Measurements from ENCODE around the gene SBF2. TPM values are rescaled to one million over a fixed set of nuclear protein-coding genes. Genes with fewer than 3 reads are reported as not detected.

The SBF2 gene
- total RNA-seq, 1 experiment from 2014 or later = 30.2 TPM

- Mint-ChIP-seq H3K36me3 (ENCODE audit: insufficient read depth in 1 of 3, low read depth in 3 of 3) (no peaks in the 10 kb centered on the region), H3K4me3 (no peak overlapping the region), H3K4me1 (peaks cover 35 to 36% of the 10 kb centered on the region in 2 experiments), H3K27ac (peak overlapping the region in 1 of 3 experiments; percentile 15; a peak in 1 of 7 replicates), H3K9me3 (no peaks in the 10 kb centered on the region), H3K27me3 (ENCODE audit: low read depth) (no peaks in the 10 kb centered on the region)
- Histone ChIP-seq H3K14ac (ENCODE audit: insufficient read depth, low read length) (no peak overlapping the region), H2BK5ac (ENCODE audit: insufficient read length, low read length) (no peak overlapping the region), H3K23ac (ENCODE audit: insufficient read length, low read depth, low read length) (no peak overlapping the region), H2BK15ac (ENCODE audit: low read depth, low read length) (no peak overlapping the region), H4K5ac (ENCODE audit: insufficient read length, low read depth, low read length) (no peak overlapping the region), H3K4me2 (ENCODE audit: insufficient read depth, insufficient read length, low read length) (no peak overlapping the region), H3K4ac (ENCODE audit: low read depth, low read length) (no peak overlapping the region), H4K20me1 (ENCODE audit: control insufficient read depth, insufficient read depth, insufficient read length) (no peaks in the 10 kb centered on the region), H3T11ph (ENCODE audit: low read length) (no peak overlapping the region), H2BK20ac (ENCODE audit: low read depth, low read length, poor library complexity, severe bottlenecking) (no peak overlapping the region), H3K4me1 (ENCODE audit: insufficient read depth, low read length) (no peaks in the 10 kb centered on the region), H3K27me3 (ENCODE audit: insufficient read depth, low read length) (no peaks in the 10 kb centered on the region), H3K56ac (ENCODE audit: insufficient read length, low read depth, low read length) (no peak overlapping the region), H3K9me3 (ENCODE audit: control insufficient read depth, low read depth, low read length) (no peaks in the 10 kb centered on the region), H3K18ac (ENCODE audit: insufficient read length, low read depth, low read length) (no peak overlapping the region), H3K23me2 (ENCODE audit: insufficient read length, low read depth, low read length, poor library complexity, severe bottlenecking) (no peaks in the 10 kb centered on the region), H3K79me1 (ENCODE audit: insufficient read depth, low read depth, low read length, poor library complexity, severe bottlenecking) (no peaks in the 10 kb centered on the region), H4K91ac (ENCODE audit: insufficient read length, low read depth, low read length) (no peak overlapping the region), H2BK120ac (ENCODE audit: low read depth, low read length, poor library complexity, severe bottlenecking) (no peak overlapping the region), H3K79me2 (ENCODE audit: insufficient read depth, low read length) (no peaks in the 10 kb centered on the region), H2AFZ (ENCODE audit: low read length) (no peak overlapping the region), H2AK5ac (ENCODE audit: insufficient read length, low read length) (no peak overlapping the region), H2BK12ac (ENCODE audit: insufficient read length, low read depth, low read length) (no peak overlapping the region), H3K27ac (ENCODE audit: insufficient read length, low read depth, low read length) (no peak overlapping the region), H4K8ac (replicated peaks; ENCODE audit: insufficient read length, low read depth, low read length) (no peak overlapping the region), H3K9ac (ENCODE audit: extremely low read depth, insufficient read length, low read length) (no peak overlapping the region)
- WGBS (ENCODE audit: extremely low coverage, insufficient read length, low lambda C conversion rate) = no CpG with 5 or more reads among the region's 2 CpGs
- no peak for TF ChIP-seq CTCF (conservative IDR thresholded peaks at IDR 0.05)
- no peak for DNase-seq
Measured at GRCh38 chr11:10022764-10023163, 271.3 kb downstream of the SBF2 start.

Measured in H9 (cell line).